OCI-LY1 (cell line): ENCODE data around the gene INO80B.
A peak's percentile ranks its signal among the peaks of the same experiment; 100 is the strongest.
"Not testable (repeated sequence)": the region's sequence is repeated elsewhere in the genome, so short reads cannot be mapped to it uniquely, and the experiment has no call there.

Experiments
- H2AFZ ChIP-seq: fragments of 200-600 bp; sonication (generic), shearing (Covaris generic); 2 replicates; pipeline ENCODE4 v1.6.0; 2014; ENCODE audit warnings: antibody characterized with exemption, mild to moderate bottlenecking, low read length
- H3F3A ChIP-seq: fragments of 200-600 bp; sonication (generic), shearing (Covaris generic); 2 replicates; pipeline ENCODE4 v1.6.0; 2014; ENCODE audit warnings: mild to moderate bottlenecking, antibody characterized with exemption, low read length, moderate library complexity; ENCODE audit not compliant: insufficient read depth
- H3K27ac ChIP-seq: fragments of 200-600 bp; sonication (generic); 2 replicates; pipeline ENCODE4 v1.5.1; 2014; ENCODE audit warnings: low read length, mixed run types, mild to moderate bottlenecking, low read depth; ENCODE audit not compliant: poor library complexity, severe bottlenecking
- H3K27me3 ChIP-seq: fragments of 200-600 bp; sonication (generic); 2 replicates; pipeline ENCODE4 v1.6.0; 2014; ENCODE audit warnings: antibody characterized with exemption, mild to moderate bottlenecking, low read length, moderate library complexity; ENCODE audit not compliant: insufficient read depth
- H3K36me3 ChIP-seq: fragments of 200-600 bp; sonication (generic); 2 replicates; pipeline ENCODE4 v1.6.1; 2014; ENCODE audit warnings: mild to moderate bottlenecking, antibody characterized with exemption, low read length, moderate library complexity, mixed read lengths; ENCODE audit not compliant: insufficient read depth
- H3K4me1 ChIP-seq: fragments of 200-600 bp; sonication (generic); 2 replicates; pipeline ENCODE4 v1.5.1; 2014; ENCODE audit warnings: mild to moderate bottlenecking, low read length, moderate library complexity; ENCODE audit not compliant: insufficient read depth, severe bottlenecking
- H3K4me2 ChIP-seq: fragments of 200-600 bp; sonication (generic), shearing (Covaris generic); 2 replicates; pipeline ENCODE4 v1.6.1; 2014; ENCODE audit warnings: low read length
- H3K4me3 ChIP-seq: fragments of 200-600 bp; sonication (generic); 2 replicates; pipeline ENCODE4 v1.5.1; 2014; ENCODE audit warnings: low read length, low read depth, mild to moderate bottlenecking, mixed read lengths; ENCODE audit not compliant: poor library complexity, severe bottlenecking
- H3K79me2 ChIP-seq: fragments of 200-600 bp; shearing (Covaris generic); 2 replicates; pipeline ENCODE4 v1.6.1; 2016; ENCODE audit warnings: mixed run types, low read length, mixed read lengths; ENCODE audit not compliant: insufficient read depth
- H3K9ac ChIP-seq: fragments of 200-600 bp; sonication (generic), shearing (Covaris generic); 2 replicates; pipeline ENCODE4 v1.6.1; 2014; ENCODE audit warnings: mild to moderate bottlenecking, low read length, mixed read lengths
- H3K9me2 ChIP-seq: fragments of 200-600 bp; sonication (generic), shearing (Covaris generic); 2 replicates; pipeline ENCODE4 v1.6.1; 2014; ENCODE audit warnings: low read depth, mild to moderate bottlenecking, low read length, mixed read lengths
- H3K9me3 ChIP-seq: fragments of 200-600 bp; shearing (Covaris generic); 2 replicates; pipeline ENCODE4 v1.6.1; 2014; ENCODE audit warnings: low read length, mixed read lengths
- H4K20me1 ChIP-seq: fragments of 200-600 bp; sonication (generic), shearing (Covaris generic); 2 replicates; pipeline ENCODE4 v1.6.0; 2016; ENCODE audit warnings: mild to moderate bottlenecking, low read length; ENCODE audit not compliant: insufficient read depth
- EZH2 ChIP-seq: fragments of 200-600 bp; sonication (generic), shearing (Covaris generic); IDR thresholded peaks from 2 replicates; pipeline ENCODE4 v1.8.0; 2017; ENCODE audit warnings: borderline replicate concordance, mixed run types, mild to moderate bottlenecking, antibody characterized with exemption, low read length, moderate library complexity, mixed read lengths
- TF ChIP-seq, protein P1 (sequence below): fragments of 200-600 bp; sonication (generic), shearing (Covaris generic); IDR thresholded peaks from 2 replicates; pipeline ENCODE4 v1.5.1; 2017; ENCODE audit warnings: mild to moderate bottlenecking, antibody characterized with exemption, low read length, moderate library complexity, mixed read lengths

INO80B gene

DNA sequence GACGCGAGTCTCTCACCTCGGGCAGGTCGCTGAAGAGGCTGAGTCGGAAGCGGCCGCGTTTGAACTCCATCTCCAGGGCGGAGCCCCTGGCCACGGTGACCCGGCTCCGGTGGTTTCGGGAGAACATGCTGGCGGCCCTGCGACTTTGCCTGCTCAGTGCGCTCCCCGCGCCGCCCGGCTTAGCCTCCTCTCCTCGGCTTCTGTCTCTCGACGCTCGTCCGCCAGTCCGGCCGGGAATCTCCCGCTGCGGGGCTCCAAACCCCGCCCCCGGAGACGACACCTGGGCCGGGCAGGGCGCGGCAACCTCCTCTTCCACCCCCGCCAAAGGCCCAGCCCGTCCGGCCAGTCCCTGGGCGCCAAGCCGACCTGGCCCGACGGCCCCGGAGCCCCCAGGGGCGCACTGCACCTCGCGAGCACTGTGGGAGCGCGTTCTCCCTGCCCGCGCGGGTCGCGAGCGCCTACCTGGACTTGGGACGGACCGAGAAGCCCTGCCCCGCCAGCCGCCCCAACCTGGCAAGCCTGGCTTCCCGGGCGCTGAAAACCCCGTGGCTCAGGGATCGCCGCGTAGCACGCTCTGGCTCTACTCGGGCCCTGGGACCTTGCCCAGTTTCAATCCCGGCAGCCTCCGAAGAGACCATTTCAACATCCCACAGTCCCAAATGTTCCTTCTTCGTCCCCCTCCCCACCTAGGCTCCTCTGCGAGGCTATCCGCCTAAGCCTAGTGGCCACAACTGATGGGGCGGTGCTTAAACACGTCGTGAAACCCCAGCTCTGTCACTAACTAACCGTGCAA lies 13.0 kb upstream of the INO80B start, which contains the start of gene RTKN:
Gene RTKN, minus strand, starts transcription at position 248 of the 793 bp plus-strand sequence. Its CDS starts 121 bp downstream, at position 127.
- no peak within 1 kb of the TSS for H3K9ac ChIP-seq
- no peak within 1 kb of the TSS for H2AFZ ChIP-seq
- H3K9me3 ChIP-seq, result no peaks in the 10 kb centered on the region
- H3K4me2 ChIP-seq, result peak within 1 kb of the TSS; percentile 43
- no peaks in the 10 kb centered on the region for H3K36me3 ChIP-seq
- no peak within 1 kb of the TSS for H3K27ac ChIP-seq
- H3K4me1 ChIP-seq, result peaks cover 25% of the 10 kb centered on the region
- no peaks in the 10 kb centered on the region for H3K79me2 ChIP-seq
- no peaks in the 10 kb centered on the region for H3K9me2 ChIP-seq
- H3K4me3 ChIP-seq, result peak within 1 kb of the TSS; percentile 32
- TF ChIP-seq, protein P1, sequence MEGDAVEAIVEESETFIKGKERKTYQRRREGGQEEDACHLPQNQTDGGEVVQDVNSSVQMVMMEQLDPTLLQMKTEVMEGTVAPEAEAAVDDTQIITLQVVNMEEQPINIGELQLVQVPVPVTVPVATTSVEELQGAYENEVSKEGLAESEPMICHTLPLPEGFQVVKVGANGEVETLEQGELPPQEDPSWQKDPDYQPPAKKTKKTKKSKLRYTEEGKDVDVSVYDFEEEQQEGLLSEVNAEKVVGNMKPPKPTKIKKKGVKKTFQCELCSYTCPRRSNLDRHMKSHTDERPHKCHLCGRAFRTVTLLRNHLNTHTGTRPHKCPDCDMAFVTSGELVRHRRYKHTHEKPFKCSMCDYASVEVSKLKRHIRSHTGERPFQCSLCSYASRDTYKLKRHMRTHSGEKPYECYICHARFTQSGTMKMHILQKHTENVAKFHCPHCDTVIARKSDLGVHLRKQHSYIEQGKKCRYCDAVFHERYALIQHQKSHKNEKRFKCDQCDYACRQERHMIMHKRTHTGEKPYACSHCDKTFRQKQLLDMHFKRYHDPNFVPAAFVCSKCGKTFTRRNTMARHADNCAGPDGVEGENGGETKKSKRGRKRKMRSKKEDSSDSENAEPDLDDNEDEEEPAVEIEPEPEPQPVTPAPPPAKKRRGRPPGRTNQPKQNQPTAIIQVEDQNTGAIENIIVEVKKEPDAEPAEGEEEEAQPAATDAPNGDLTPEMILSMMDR, result no peak
- TF ChIP-seq EZH2, result no peak
- H3K27me3 ChIP-seq, result peaks cover 12% of the 10 kb centered on the region; the same call in 1 of the 2 replicates
- no peaks in the 10 kb centered on the region for H3F3A ChIP-seq
- no peaks in the 10 kb centered on the region for H4K20me1 ChIP-seq

DNA sequence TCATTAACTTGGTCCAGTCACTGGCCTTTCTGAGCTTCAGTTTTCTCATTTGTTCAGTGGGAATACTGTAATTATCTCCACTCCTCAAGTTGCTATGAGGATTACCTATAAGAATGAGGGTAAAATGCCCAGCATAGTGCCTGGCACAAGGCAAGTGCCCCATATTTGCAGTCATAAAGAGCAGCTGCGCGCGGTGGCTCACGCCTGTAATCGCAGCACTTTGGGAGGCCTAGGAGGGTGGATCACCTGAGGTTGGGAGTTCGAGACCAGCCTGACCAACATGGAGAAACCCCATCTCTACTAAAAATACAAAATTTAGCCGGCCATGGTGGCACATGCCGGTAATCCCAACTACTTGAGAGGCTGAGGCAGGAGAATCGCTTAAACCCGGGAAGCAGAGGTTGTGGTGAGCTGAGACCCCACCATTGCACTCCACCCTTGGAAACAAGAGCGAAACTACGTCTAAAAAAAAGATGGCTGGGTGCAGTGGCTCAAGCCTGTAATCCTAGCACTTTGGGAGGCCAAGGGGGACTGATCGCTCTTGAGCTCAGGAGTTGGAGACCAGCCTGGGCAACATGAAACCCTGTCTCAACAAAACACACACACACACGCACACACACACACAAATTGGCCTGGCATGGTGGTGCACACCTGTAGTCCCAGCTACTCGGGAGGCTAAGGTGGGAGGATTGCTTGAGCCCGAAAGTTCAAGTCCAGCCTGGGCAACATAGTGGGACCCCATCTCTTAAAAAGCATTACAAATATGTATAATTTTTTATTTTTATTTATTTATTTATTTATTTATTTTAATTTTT lies 12.2 kb upstream of the INO80B start:
- not testable (repeated sequence) for H3K9me3 ChIP-seq, H3K9ac ChIP-seq, H4K20me1 ChIP-seq, H3K79me2 ChIP-seq, H3K36me3 ChIP-seq, H3K27ac ChIP-seq, H3F3A ChIP-seq, H3K9me2 ChIP-seq, H3K4me3 ChIP-seq, H2AFZ ChIP-seq
- Histone ChIP-seq H3K4me1 (peaks cover 25% of the 10 kb centered on the region), H3K4me2 (peak overlapping the region; percentile 43), H3K27me3 (peaks cover 12% of the 10 kb centered on the region; the same call in 1 of the 2 replicates)

DNA sequence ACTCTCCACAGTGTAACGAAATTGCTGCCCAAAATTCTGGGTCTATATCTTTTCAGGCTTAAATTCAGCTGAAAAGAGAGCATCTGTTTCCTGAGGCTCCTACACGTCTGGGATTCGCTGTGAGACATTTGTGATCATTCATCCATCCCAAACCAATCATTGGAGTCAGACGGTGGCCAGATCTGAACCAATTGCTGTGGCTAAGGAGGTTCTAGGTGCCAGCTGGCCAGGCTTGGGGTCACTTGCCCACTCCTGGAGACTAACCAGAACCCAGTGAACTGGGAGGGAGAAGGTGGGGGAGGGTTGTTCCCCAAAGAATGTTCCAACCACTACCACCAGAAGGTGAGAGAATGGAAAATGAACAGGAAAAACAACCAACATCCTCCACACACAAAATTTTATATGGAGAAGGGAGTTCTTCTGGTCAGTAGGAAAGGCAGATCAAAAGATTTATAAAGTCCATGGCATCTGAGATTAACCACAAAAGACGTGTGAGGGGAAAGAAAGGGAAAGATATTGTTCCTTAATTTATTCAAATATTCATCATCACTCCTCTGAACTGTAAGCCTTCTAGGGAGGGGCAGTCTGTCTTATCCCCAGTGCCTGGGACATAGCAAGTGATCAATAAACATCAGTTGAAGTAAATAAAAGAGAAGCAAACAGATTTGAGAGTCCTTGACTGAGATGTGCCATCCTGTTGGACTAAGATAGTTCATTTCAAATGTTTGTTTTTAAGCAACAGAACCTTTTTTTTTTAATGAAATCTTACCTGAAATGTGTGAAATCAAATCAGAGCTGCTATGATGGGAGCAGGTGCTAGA lies 10.2 kb upstream of the INO80B start:
- no peak overlapping the region for H3K4me2 ChIP-seq
- no peaks in the 10 kb centered on the region for H3K9me3 ChIP-seq
- no peak overlapping the region for H3K4me3 ChIP-seq
- H3K4me1 ChIP-seq, result peaks cover 25% of the 10 kb centered on the region
- no peaks in the 10 kb centered on the region for H3K36me3 ChIP-seq
- H3K27me3 ChIP-seq, result peaks cover 12% of the 10 kb centered on the region; the same call in 1 of the 2 replicates
- H3F3A ChIP-seq, result no peaks in the 10 kb centered on the region
- H3K79me2 ChIP-seq, result no peaks in the 10 kb centered on the region
- no peak overlapping the region for H3K27ac ChIP-seq
- no peak for TF ChIP-seq EZH2
- TF ChIP-seq, protein P1, result no peak
- no peaks in the 10 kb centered on the region for H3K9me2 ChIP-seq
- H2AFZ ChIP-seq, result no peak overlapping the region
- no peak overlapping the region for H3K9ac ChIP-seq
- no peaks in the 10 kb centered on the region for H4K20me1 ChIP-seq
